GM12878 (cell line): ENCODE data around the gene SNX12.

Experiments
- CHD2 ChIP-seq: IDR thresholded peaks from 2 replicates; pipeline ENCODE4 v1.6.1; 2011; ENCODE audit warnings: low read depth, low read length, improper control_type of control experiment, borderline replicate concordance
- GABPA ChIP-seq: IDR thresholded peaks from 2 replicates; pipeline ENCODE4 v1.6.1; 2014; ENCODE audit warnings: antibody characterized with exemption, low read depth, mild to moderate bottlenecking, inconsistent platforms
- POLR2A ChIP-seq: IDR thresholded peaks from 2 replicates; pipeline ENCODE4 v1.6.1; 2011; ENCODE audit warnings: low read depth, mild to moderate bottlenecking, low read length
- POLR2AphosphoS5 ChIP-seq: IDR thresholded peaks from 2 replicates; pipeline ENCODE4 v1.6.1; 2011; ENCODE audit warnings: mild to moderate bottlenecking, low read length, inconsistent platforms
- TF ChIP-seq, protein P1 (sequence below): IDR thresholded peaks from 2 replicates; pipeline ENCODE4 v1.6.1; 2012; ENCODE audit warnings: mild to moderate bottlenecking, low read depth, low read length

DNA sequence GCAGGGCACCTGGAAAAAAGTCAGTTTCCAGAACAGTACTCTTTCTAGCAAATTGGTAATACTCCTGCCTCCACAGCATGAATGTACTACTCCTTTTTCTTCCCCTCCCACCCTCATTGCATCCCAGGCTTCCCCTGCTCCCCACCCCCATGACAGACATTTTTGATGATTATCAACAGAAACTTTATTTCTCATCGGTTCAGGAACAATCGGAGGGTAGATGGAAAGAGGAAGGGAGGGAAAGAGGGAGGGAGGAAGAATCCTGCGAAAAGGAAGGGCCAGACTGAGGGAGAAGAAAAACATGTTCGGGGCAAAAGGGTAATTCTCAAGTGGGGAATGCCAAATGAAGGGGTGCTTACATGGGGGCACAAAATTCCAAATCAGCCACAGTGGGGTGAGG, 39.1 kb upstream of the SNX12 start:
- TF ChIP-seq, protein P1, sequence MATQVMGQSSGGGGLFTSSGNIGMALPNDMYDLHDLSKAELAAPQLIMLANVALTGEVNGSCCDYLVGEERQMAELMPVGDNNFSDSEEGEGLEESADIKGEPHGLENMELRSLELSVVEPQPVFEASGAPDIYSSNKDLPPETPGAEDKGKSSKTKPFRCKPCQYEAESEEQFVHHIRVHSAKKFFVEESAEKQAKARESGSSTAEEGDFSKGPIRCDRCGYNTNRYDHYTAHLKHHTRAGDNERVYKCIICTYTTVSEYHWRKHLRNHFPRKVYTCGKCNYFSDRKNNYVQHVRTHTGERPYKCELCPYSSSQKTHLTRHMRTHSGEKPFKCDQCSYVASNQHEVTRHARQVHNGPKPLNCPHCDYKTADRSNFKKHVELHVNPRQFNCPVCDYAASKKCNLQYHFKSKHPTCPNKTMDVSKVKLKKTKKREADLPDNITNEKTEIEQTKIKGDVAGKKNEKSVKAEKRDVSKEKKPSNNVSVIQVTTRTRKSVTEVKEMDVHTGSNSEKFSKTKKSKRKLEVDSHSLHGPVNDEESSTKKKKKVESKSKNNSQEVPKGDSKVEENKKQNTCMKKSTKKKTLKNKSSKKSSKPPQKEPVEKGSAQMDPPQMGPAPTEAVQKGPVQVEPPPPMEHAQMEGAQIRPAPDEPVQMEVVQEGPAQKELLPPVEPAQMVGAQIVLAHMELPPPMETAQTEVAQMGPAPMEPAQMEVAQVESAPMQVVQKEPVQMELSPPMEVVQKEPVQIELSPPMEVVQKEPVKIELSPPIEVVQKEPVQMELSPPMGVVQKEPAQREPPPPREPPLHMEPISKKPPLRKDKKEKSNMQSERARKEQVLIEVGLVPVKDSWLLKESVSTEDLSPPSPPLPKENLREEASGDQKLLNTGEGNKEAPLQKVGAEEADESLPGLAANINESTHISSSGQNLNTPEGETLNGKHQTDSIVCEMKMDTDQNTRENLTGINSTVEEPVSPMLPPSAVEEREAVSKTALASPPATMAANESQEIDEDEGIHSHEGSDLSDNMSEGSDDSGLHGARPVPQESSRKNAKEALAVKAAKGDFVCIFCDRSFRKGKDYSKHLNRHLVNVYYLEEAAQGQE = no peak
- TF ChIP-seq POLR2AphosphoS5 (no peak), POLR2A (no peak), CHD2 (no peak), GABPA (no peak)
